Measurements from ENCODE around the gene SS18.

Gene SS18

DNA sequence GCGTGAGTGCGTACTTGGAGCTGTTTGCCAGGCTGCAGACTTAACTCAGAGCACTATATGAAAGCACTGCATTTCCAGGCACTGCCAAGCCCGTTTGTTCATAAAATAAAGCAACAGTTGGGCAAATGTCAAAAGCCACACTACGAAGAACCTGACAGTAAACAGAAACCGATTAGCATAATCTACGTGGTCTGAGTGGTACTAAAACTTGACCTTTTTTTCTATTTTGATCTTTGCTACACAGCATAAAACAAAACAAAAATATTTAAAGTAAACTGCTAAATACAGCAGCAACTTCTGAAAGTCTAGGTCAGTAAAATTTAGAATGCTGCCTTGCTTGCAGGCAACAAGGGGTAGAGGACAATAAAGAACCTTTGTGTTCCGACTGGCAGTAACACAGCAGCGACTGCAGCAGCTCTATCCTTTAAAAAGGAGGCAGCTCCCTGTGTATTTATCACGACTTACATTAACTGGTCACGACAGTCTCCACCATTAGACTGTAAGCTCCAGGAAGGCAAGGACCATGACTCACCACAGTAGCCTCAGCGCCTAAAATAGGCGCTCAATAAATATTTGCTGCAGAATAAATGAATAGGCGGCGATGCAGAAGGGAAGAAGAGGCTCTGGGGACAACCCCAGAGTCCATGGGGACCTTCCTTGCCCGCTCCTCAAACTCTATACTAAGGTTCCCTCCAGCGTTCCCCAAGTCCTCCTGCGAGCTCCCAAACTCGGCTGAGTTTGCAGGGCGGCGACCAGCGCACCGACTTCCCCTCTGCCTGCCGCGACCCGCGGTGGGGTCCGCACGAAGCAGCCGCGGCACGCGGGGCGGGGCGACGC is 902 bp downstream of the SS18 start:
- no peaks in the 10 kb centered on the region for H3K9me3 ChIP-seq (ENCODE audit: control extremely low read depth in 1 of 5, control insufficient read depth in 4 of 5, insufficient read depth in 2 of 5, low read depth in 1 of 5, low read length in 4 of 5)
- ChIA-PET CTCF (interaction anchor here (0.6 to 1.5 kb wide), 4 partner anchors 10 to 132 kb away, joined by 3 to 4 read pairs (median 4); no protein-coding TSS in a partner anchor), POLR2A (interaction anchor here (0.6 to 1.1 kb wide), 2 partner anchors 22 to 29 kb away, joined by 3 to 4 read pairs; no protein-coding TSS in a partner anchor)
- H3K36me3 ChIP-seq (ENCODE audit: control insufficient read depth in 4 of 4, insufficient read depth in 4 of 4, low read length in 3 of 4) = peaks cover 2 to 23% (median 12%) of the 10 kb centered on the region in 4 experiments
- peak; percentile 69 to 79 (median 70) for DNase-seq
- no peaks in the 10 kb centered on the region for H3K27me3 ChIP-seq (replicated peaks in 2 of 5; ENCODE audit: control insufficient read depth in 4 of 5, insufficient read depth in 5 of 5, low read length in 4 of 5)
- peak overlapping the region; percentile 94 to 97 for H3K27ac ChIP-seq (ENCODE audit: insufficient read depth in 1 of 2, low read depth in 1 of 2, low read length in 2 of 2, poor library complexity in 1 of 2, severe bottlenecking in 2 of 2)
- H3K4me1 ChIP-seq (ENCODE audit: control extremely low read depth in 1 of 4, control insufficient read depth in 4 of 4, insufficient read depth in 4 of 4, low read length in 3 of 4) = peaks cover 9 to 27% (median 20%) of the 10 kb centered on the region in 4 experiments
- WGBS (ENCODE audit: insufficient coverage) = 4% methylated on average over 28 of the region's 35 CpGs
- peak overlapping the region; percentile 90 to 100 (median 96) for H3K4me3 ChIP-seq (ENCODE audit: control insufficient read depth in 1 of 7, extremely low read depth in 1 of 7, insufficient read depth in 4 of 7, low read depth in 2 of 7, low read length in 6 of 7)

DNA sequence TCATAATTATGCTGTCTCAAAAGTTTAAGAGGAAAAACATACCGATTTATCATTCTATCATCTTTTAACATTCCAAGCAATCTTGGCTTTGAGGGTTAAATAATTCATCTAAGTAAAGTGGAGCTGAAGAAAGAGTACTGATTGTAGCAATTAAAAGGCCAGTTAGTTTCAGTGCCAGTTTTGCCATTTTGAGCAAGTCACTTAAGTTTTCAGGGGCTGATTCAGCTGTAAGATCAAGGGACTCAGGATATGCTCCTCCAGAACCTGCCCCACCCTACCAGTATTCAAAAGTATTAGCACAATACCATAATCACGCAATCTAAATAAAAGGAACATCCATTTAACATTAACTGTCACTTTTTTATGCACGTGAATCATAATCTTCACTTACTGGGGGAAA is 1.9 kb downstream of the SS18 start:
- ChIA-PET CTCF (interaction anchor here (1.5 to 1.7 kb wide), 2 partner anchors 9 to 87 kb away, joined by 3 to 4 read pairs; no protein-coding TSS in a partner anchor), POLR2A (interaction anchor here (0.6 kb wide), 1 partner anchor 462 kb away, joined by 3 read pairs; no protein-coding TSS in a partner anchor)
- DNase-seq = peak in 2 of 3 donors; percentile 17 to 39
- Histone ChIP-seq H3K4me3 (ENCODE audit: control insufficient read depth in 1 of 7, extremely low read depth in 1 of 7, insufficient read depth in 4 of 7, low read depth in 2 of 7, low read length in 6 of 7) (peak overlapping the region in 5 of 7 experiments; percentile 1 to 97 (median 94)), H3K36me3 (ENCODE audit: control insufficient read depth in 4 of 4, insufficient read depth in 4 of 4, low read length in 3 of 4) (peaks cover 4 to 29% (median 17%) of the 10 kb centered on the region in 4 experiments), H3K9me3 (ENCODE audit: control extremely low read depth in 1 of 5, control insufficient read depth in 4 of 5, insufficient read depth in 2 of 5, low read depth in 1 of 5, low read length in 4 of 5) (no peaks in the 10 kb centered on the region), H3K4me1 (ENCODE audit: control extremely low read depth in 1 of 4, control insufficient read depth in 4 of 4, insufficient read depth in 4 of 4, low read length in 3 of 4) (peaks cover 9 to 27% (median 20%) of the 10 kb centered on the region in 4 experiments), H3K27ac (ENCODE audit: insufficient read depth in 1 of 2, low read depth in 1 of 2, low read length in 2 of 2, poor library complexity in 1 of 2, severe bottlenecking in 2 of 2) (peak overlapping the region in 1 of 2 experiments; percentile 97), H3K27me3 (replicated peaks in 2 of 5; ENCODE audit: control insufficient read depth in 4 of 5, insufficient read depth in 5 of 5, low read length in 4 of 5) (no peaks in the 10 kb centered on the region)
- WGBS (ENCODE audit: insufficient coverage) = 56% methylated on average over 2 of the region's 3 CpGs

- Histone ChIP-seq H3K9me3 (ENCODE audit: control extremely low read depth in 1 of 5, control insufficient read depth in 4 of 5, insufficient read depth in 2 of 5, low read depth in 1 of 5, low read length in 4 of 5) (no peaks in the 10 kb centered on the region), H3K4me1 (ENCODE audit: control extremely low read depth in 1 of 4, control insufficient read depth in 4 of 4, insufficient read depth in 4 of 4, low read length in 3 of 4) (peaks cover 9 to 27% (median 20%) of the 10 kb centered on the region in 4 experiments), H3K36me3 (ENCODE audit: control insufficient read depth in 4 of 4, insufficient read depth in 4 of 4, low read length in 3 of 4) (peaks cover 4 to 43% (median 27%) of the 10 kb centered on the region in 4 experiments), H3K4me3 (ENCODE audit: control insufficient read depth in 1 of 7, extremely low read depth in 1 of 7, insufficient read depth in 4 of 7, low read depth in 2 of 7, low read length in 6 of 7) (no peak overlapping the region), H3K27me3 (replicated peaks in 2 of 5; ENCODE audit: control insufficient read depth in 4 of 5, insufficient read depth in 5 of 5, low read length in 4 of 5) (no peaks in the 10 kb centered on the region), H3K27ac (ENCODE audit: insufficient read depth in 1 of 2, low read depth in 1 of 2, low read length in 2 of 2, poor library complexity in 1 of 2, severe bottlenecking in 2 of 2) (no peak overlapping the region)
- DNase-seq = no peak
- ChIA-PET POLR2A (no interaction called here), CTCF (interaction anchor here (1.7 kb wide), 1 partner anchor 89 kb away, joined by 3 read pairs; no protein-coding TSS in a partner anchor)
- no CpG with 5 or more reads among the region's 6 CpGs for WGBS (ENCODE audit: insufficient coverage)
These were observed 3.5 kb downstream of the SS18 start for GRCh38 chr18:26086959-26087358.

DNA sequence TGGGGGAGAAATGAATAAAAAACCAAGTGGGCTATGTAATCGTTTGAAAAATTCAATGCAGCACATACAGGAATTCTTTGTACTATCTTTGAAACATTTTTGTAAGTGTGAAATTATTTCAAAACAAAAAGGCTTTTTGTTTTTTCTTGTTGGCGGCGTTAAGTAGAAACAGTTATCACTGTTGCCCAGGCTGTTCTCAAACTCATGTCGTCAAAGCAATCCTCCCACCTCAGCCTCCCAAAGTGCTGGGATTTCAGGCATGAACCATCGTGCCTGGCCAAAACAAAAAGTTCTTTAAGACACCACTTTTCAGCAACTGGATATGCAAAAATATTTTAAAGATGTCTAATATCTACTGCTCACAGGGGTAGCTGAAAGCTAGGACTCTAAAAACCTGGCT is 5.4 kb downstream of the SS18 start:
- ChIA-PET CTCF (no interaction called here), POLR2A (no interaction called here)
- Histone ChIP-seq H3K27ac (ENCODE audit: insufficient read depth in 1 of 2, low read depth in 1 of 2, low read length in 2 of 2, poor library complexity in 1 of 2, severe bottlenecking in 2 of 2) (no peak overlapping the region), H3K9me3 (ENCODE audit: control extremely low read depth in 1 of 5, control insufficient read depth in 4 of 5, insufficient read depth in 2 of 5, low read depth in 1 of 5, low read length in 4 of 5) (no peaks in the 10 kb centered on the region), H3K4me1 (ENCODE audit: control extremely low read depth in 1 of 4, control insufficient read depth in 4 of 4, insufficient read depth in 4 of 4, low read length in 3 of 4) (peaks cover 9 to 21% (median 14%) of the 10 kb centered on the region in 4 experiments), H3K36me3 (ENCODE audit: control insufficient read depth in 4 of 4, insufficient read depth in 4 of 4, low read length in 3 of 4) (peaks cover 6 to 50% (median 34%) of the 10 kb centered on the region in 4 experiments), H3K4me3 (ENCODE audit: control insufficient read depth in 1 of 7, extremely low read depth in 1 of 7, insufficient read depth in 4 of 7, low read depth in 2 of 7, low read length in 6 of 7) (no peak overlapping the region), H3K27me3 (replicated peaks in 2 of 5; ENCODE audit: control insufficient read depth in 4 of 5, insufficient read depth in 5 of 5, low read length in 4 of 5) (no peaks in the 10 kb centered on the region)
- no peak for DNase-seq
- WGBS (ENCODE audit: insufficient coverage) = no CpG with 5 or more reads among the region's 5 CpGs

DNA sequence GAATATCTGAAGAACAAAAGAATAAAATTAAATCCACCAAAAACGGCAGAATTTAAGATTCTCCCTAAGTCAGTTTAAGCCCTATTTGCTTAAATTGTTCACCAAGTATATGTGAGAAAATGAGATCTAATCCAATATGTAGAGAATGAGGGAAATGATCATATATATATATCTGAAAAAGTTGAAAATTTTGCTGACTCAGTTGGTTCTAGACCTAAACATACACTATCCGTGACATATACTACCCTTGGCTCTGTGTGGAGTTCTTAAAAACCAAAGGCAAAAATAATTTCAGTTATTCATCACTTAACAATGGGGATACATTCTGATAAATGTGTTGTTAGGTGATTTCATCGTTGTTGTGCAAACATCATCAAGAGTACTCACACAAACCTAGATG is 7.3 kb downstream of the SS18 start:
- Histone ChIP-seq H3K4me1 (ENCODE audit: control extremely low read depth in 1 of 4, control insufficient read depth in 4 of 4, insufficient read depth in 4 of 4, low read length in 3 of 4) (peaks cover 0 to 5% (median 2%) of the 10 kb centered on the region in 4 experiments), H3K27me3 (replicated peaks in 2 of 5; ENCODE audit: control insufficient read depth in 4 of 5, insufficient read depth in 5 of 5, low read length in 4 of 5) (no peaks in the 10 kb centered on the region), H3K27ac (ENCODE audit: insufficient read depth in 1 of 2, low read depth in 1 of 2, low read length in 2 of 2, poor library complexity in 1 of 2, severe bottlenecking in 2 of 2) (no peak overlapping the region), H3K36me3 (ENCODE audit: control insufficient read depth in 4 of 4, insufficient read depth in 4 of 4, low read length in 3 of 4) (peaks cover 8 to 57% (median 36%) of the 10 kb centered on the region in 4 experiments), H3K4me3 (ENCODE audit: control insufficient read depth in 1 of 7, extremely low read depth in 1 of 7, insufficient read depth in 4 of 7, low read depth in 2 of 7, low read length in 6 of 7) (no peak overlapping the region), H3K9me3 (ENCODE audit: control extremely low read depth in 1 of 5, control insufficient read depth in 4 of 5, insufficient read depth in 2 of 5, low read depth in 1 of 5, low read length in 4 of 5) (no peaks in the 10 kb centered on the region)
- ChIA-PET POLR2A (no interaction called here), CTCF (no interaction called here)
- WGBS (ENCODE audit: insufficient coverage) = no CpG with 5 or more reads among the region's 3 CpGs
- DNase-seq = no peak

DNA sequence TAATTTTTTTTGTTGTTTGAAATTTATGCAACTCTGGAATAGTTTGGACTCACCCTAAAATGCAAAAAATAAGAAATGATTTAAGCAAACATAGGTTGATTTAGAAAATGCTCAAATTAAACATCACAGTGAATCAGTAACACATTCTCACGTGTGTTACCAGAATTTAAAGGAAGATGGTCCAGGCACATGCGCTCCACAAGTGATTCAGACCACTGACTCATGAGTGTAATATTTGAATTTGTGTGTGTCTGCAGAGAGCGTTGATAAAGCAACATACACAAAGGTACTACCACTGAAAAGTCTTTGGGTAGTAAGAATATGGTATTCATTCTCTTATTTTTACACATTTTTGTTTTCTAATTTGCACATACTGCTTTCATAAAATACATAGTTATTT is 7.9 kb downstream of the SS18 start:
- Histone ChIP-seq H3K27me3 (replicated peaks in 2 of 5; ENCODE audit: control insufficient read depth in 4 of 5, insufficient read depth in 5 of 5, low read length in 4 of 5) (no peaks in the 10 kb centered on the region), H3K4me3 (ENCODE audit: control insufficient read depth in 1 of 7, extremely low read depth in 1 of 7, insufficient read depth in 4 of 7, low read depth in 2 of 7, low read length in 6 of 7) (no peak overlapping the region), H3K27ac (ENCODE audit: insufficient read depth in 1 of 2, low read depth in 1 of 2, low read length in 2 of 2, poor library complexity in 1 of 2, severe bottlenecking in 2 of 2) (no peak overlapping the region), H3K36me3 (ENCODE audit: control insufficient read depth in 4 of 4, insufficient read depth in 4 of 4, low read length in 3 of 4) (peaks cover 10 to 62% (median 38%) of the 10 kb centered on the region in 4 experiments), H3K4me1 (ENCODE audit: control extremely low read depth in 1 of 4, control insufficient read depth in 4 of 4, insufficient read depth in 4 of 4, low read length in 3 of 4) (no peaks in the 10 kb centered on the region), H3K9me3 (ENCODE audit: control extremely low read depth in 1 of 5, control insufficient read depth in 4 of 5, insufficient read depth in 2 of 5, low read depth in 1 of 5, low read length in 4 of 5) (no peaks in the 10 kb centered on the region)
- POLR2A ChIA-PET = no interaction called here
- no CpG with 5 or more reads among the region's 3 CpGs for WGBS (ENCODE audit: insufficient coverage)
- no peak for DNase-seq
- CTCF ChIA-PET = interaction anchor here (1.0 kb wide), 1 partner anchor 10 kb away, joined by 4 read pairs; no protein-coding TSS in a partner anchor

GRCh38 chr18:26074246-26074645 is 16.2 kb downstream of the SS18 start:
- ChIA-PET POLR2A (no interaction called here), CTCF (no interaction called here)
- H3K9me3 ChIP-seq (ENCODE audit: control extremely low read depth in 1 of 5, control insufficient read depth in 4 of 5, insufficient read depth in 2 of 5, low read depth in 1 of 5, low read length in 4 of 5) = peaks cover 0 to 14% (median 9%) of the 10 kb centered on the region in 5 experiments
- H3K4me3 ChIP-seq (ENCODE audit: control insufficient read depth in 1 of 7, extremely low read depth in 1 of 7, insufficient read depth in 4 of 7, low read depth in 2 of 7, low read length in 6 of 7) = no peak overlapping the region
- no peaks in the 10 kb centered on the region for H3K27me3 ChIP-seq (replicated peaks in 2 of 5; ENCODE audit: control insufficient read depth in 4 of 5, insufficient read depth in 5 of 5, low read length in 4 of 5)
- H3K36me3 ChIP-seq (ENCODE audit: control insufficient read depth in 4 of 4, insufficient read depth in 4 of 4, low read length in 3 of 4) = peaks cover 16 to 61% (median 39%) of the 10 kb centered on the region in 4 experiments
- H3K4me1 ChIP-seq (ENCODE audit: control extremely low read depth in 1 of 4, control insufficient read depth in 4 of 4, insufficient read depth in 4 of 4, low read length in 3 of 4) = peaks cover 0 to 2% (median 0%) of the 10 kb centered on the region in 4 experiments
- WGBS (ENCODE audit: insufficient coverage) = no CpG with 5 or more reads among the region's 2 CpGs
- peak in 2 of 3 donors; percentile 60 to 67 for DNase-seq
- no peak overlapping the region for H3K27ac ChIP-seq (ENCODE audit: insufficient read depth in 1 of 2, low read depth in 1 of 2, low read length in 2 of 2, poor library complexity in 1 of 2, severe bottlenecking in 2 of 2)
